GM21526 (cell line): ENCODE data around the gene TRMT1.

ENCODE experiments used
- ATAC-seq: cut with Tn5 transposase; IDR thresholded peaks from one replicate; pipeline ENCODE4 v1.9.1; 2021; ENCODE audit warnings: moderate library complexity; ENCODE audit not compliant: unreplicated experiment, low FRiP score

Gene TRMT1

DNA sequence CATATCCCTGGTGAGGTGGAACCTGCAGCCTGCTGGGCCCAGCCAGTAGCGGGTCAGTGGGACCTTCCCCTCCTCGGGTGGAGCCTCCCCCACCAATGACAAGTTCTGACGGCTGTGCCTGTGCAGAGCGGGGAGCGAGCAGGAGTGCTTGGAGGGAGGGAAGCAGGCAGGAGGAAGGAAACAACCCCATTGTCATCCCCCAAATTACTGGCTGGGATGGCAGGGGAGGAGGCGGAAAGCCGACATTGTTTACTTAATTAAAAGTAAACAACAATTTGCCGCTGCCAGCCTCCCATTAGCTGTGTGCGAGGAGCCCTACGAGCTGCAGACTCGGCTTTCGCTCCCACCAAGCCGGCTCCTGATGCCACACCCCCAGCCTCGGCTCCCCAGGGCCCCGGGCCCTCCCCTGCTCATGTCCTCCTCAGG, 59.4 kb downstream of the TRMT1 start:
- no peak for ATAC-seq

DNA sequence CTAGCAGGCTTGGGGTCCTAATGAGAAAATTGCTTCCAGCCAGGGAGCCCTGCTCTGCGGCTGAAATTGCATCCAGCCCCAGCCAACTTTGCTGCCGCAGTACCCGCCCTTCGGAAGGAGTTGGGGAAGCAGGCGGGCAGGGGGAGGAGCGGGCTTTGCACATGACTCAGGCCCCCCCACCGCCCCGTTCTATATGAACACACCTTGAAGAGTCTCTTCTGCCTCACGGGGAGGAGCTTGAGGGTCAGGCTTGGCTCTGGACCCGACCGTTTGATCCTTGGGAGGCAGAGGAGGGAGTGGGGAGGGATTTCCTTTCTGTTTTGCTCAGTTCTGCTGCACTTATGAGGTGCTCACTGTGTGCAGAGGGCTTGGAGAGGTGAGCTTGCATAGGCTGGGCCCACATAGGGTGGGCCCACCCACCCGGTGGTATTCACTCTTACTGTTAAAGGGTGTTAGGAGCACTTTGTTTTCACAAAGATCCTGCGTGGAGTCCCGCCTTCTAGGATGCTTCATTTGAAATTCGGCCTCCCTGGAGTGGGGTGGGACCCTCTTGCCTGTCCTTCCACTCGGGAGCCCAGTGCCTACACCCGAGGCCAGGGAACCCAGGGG, 60.4 kb downstream of the TRMT1 start:
- no peak for ATAC-seq

DNA sequence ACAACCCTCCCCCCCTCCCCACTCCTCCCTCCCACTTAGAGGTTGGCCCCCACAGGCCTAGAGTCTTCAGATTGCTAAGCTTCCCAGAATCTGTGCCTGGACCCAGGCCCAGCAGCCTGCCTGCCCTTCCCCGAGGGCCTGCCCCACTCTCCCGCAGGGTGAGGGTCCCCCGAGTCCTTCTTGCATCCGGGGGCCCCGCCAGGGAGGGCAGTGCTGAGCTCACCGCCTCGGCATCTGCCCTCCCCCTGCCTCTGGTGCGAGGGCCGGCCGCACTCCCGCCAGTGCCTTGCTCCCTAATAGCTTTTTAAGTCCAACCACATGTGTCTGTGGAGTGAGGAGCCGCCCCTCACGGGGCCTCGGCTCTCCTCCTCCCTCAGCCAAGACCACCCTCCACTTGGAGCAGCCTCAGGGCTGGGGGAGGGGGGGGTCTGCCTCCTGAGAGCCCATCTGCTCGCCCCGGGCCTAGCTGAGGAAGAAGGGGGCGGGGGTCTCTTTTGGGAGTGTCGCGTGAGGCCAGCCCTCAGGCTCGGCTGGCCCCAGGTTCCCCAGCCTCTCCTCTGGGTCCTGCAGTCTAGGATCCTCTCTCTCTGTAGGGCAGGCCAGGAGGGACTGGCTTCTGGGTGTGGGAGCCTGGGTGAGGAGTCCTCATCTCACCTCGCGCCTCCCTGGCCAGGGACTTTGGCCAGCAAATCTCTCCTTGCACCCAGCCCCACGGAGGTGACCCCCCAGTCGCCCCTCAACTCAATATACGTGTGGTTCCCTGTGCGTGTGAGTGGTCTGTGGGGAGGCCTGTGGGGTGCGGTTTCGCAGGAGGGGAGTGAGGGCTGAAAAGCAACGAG, 61.1 kb downstream of the TRMT1 start:
- ATAC-seq: no peak
